HG03432 (cell line): ENCODE measurements around the gene SYNRG.

Experiments used
- ATAC-seq: cut with Tn5 transposase; IDR thresholded peaks from one replicate; pipeline ENCODE4 v1.9.1; 2021; ENCODE audit warnings: mild to moderate bottlenecking, moderate library complexity; ENCODE audit not compliant: unreplicated experiment

The SYNRG gene

DNA sequence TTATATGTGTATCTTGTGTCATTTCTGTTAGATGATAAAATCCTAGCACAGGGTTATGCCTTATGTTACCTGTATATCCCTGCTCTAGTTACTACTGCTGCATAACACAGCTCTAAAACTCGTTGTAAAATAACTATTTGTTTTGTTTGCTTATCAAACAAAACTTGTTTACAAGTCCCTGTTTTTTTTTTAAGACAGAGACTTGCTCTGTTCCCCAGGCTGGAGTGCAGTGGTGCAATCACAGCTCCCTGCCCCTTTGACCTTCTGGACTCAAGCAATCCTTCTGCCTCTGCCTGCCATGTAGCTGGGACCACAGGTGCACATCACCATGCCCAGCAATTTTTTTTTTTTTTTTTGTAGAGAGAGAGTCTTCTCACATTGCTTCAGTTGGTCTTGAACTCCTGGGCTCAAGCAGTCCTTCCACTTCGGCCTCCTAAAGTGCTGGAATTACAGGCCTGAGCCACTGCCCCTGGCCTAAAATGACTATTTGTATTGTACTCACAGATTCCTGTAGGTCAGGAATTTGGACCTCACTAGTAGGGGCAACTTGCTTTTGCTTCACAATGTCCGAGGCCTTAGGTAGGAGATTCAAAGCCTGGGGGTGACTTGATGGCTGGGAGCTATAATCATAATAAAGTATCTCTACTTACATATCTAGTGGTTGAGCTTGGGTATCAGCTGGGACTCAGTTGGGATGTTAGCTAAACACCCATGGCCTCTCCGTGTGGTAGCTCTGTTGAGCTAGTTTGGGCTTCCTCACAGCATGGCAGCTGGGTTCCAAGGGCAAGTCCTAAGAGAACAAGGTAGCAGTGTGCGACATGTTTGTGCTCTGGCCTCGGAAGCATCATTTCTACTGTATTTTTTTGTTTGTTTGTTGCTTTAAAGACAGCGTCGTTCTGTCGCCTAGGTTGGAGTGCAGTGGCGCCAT lies 106.9 kb downstream of the SYNRG start:
- ATAC-seq, result no peak

- ATAC-seq, result no peak
Measured at GRCh38 chr17:37500378-37500777, 108.8 kb downstream of the SYNRG start.

DNA sequence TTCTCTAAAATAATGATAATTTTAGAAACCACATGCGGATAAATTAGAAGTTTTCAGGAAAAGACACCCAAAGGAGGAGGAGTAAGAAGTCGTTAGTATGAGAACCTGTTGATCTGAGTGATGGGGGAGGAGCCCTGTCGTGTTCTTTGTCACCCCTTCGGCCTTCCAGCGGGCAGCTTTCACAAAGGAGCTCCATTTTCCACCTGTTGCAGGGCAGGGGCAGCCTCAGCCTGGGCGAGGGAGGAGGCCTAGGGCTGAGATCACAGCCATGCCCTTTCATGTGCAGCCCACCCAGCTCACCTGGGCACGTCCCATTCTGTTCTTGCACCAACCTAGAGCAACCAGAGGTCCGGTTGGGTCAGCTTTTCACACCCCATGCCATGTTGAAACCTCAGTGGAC lies 114.2 kb downstream of the SYNRG start:
- ATAC-seq, result no peak

DNA sequence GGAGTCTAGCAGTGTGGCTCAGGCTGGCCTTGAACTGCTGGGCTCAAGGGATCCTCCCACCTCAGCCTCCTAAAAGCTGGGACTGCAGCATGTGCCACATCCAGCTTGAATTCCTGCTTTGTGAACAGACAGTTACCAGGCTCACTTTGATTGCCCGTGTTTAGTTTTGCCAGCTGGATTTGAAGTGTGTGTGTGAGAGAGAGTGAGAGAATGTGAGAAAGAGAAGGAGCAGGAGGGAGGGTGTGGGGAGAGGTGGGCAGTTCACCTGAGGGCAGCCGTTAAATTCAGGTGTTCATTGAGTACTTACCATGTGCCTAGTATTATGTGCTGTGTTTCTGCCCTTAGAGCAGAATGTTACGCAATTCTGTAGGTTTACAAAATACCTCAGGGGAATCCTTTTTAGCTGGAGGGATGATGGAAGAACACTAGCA lies 114.8 kb downstream of the SYNRG start:
- no peak for ATAC-seq

DNA sequence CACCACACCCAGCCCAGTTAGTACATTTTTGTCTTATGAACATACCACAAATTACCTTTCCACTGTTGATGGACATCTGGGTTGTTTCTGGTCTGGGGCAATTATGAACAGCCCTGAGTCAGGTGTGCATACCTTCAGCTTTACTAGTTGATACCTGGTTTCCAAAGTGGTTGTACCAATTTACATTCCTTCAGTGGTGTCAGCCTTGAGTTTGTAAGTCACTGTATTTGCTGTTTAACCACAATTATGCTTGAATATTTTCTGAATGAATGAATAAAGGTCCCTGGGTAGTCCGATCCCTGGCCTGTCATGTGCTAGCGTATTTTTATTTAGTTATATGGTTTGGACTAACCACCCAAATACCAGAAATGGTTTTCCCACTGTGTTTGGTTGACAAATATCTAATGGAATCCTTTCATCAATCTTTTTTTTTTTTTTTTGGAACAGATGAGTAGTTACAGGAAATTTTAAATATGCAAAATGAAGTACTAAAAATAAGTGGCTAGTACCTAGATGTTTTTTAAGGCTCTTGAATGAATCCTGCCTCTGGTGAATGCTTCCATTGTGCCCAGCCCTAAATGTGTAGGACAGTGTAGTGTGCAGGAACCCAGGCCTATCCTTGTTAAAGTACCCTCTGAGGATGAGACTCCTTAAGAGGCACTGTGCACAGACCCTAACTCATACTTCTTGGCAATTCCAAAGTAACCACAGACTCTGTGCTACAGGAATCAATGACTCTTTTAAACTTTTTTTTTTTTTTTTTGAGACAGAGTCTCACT lies 115.8 kb downstream of the SYNRG start:
- no peak for ATAC-seq

- ATAC-seq, result no peak
Measured at GRCh38 chr17:37492167-37492566, 117.1 kb downstream of the SYNRG start.

DNA sequence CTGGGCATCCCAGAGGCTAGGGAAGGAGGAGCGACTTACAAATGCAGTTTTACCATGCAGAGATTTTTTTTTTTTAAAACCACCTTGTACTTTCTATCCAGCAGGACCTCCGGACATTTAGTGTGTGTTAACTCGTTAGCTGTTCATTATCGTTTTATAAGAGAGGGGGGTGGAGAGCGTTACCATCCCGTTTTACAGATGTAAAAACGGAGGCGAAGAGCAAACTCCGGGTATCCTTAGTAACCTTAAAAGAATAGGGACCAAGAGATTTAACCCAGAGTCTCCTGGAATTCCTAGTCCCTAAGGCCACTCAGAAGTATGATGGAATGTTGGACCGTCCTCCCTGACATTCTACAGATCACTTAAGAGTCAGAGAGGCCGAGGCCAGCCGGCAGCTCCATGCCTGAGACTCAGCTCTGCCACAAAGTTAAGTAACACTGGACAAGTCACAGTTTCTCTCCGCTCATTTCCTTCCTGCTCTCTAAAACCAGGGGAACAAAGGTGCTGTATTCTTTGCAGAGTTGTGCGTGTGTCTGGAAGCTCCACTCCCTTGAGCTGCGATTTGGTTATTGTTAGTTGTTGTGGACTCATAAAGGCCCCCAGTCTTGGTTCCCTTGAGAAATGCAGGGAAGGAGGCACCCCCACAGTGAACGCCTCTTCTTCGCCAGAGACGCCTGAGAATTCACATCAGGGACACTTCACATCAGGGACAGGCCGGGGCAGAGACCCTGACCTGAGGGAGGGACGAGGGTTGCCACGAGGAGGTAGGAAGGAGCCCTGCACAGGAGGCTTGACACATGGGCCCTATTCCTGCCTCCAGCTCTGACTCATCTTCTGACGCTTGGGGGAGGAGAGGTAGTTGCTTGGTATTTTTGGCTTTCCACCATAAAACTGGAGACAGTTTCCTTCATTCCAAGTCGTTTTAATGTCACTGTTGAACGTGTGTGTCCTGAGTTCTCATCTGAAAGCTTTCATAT lies 118.3 kb downstream of the SYNRG start:
- ATAC-seq, result no peak

- peak; percentile 51 for ATAC-seq
Measured at GRCh38 chr17:37490022-37490587, 119.1 kb downstream of the SYNRG start.

DNA sequence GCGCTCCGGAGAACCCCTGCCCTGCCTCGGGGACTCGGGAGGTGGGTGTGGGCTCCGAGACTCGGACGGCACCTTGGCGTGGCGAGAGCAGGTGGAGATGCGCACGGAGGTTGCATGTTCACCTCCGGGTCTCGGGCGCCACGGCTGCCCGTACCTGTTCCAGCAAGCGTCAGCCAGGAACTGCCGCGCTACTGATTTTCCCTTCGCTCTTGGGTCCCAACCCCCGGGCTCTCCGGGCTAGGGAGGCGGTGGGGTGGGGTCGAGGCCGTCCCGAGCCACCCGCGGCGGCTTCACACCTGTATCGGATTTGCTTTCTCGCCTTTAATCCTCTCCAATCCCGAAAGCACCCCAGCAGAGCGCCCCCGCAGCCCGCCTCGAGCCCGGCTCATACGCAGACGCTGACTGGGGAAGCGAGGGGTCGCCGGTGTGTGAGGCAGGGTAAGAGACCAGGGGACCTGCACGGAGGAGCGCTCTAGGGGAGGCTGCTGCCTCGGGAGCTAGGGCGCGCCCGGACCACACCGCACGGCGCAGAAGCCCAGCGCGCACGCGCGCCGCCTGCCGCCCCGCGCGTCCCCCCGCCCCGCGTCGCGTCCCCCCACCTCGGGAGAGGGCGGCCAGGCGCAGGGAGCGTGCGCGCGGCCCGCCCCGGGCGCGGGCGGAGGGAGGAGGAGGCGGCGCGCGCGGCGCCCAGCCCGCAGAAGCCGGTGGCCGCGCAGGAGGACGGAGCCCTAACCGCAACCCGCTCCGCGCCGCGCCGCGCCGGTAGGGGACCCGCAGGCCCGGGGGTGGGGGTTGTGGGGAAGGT lies 119.8 kb downstream of the SYNRG start, which contains the start of gene DUSP14:
Gene DUSP14 (plus strand): TSS at position 695 of the 805 bp plus-strand sequence. CDS start 22,382 bp downstream, outside the sequence.
- ATAC-seq, result peak; percentile 65

DNA sequence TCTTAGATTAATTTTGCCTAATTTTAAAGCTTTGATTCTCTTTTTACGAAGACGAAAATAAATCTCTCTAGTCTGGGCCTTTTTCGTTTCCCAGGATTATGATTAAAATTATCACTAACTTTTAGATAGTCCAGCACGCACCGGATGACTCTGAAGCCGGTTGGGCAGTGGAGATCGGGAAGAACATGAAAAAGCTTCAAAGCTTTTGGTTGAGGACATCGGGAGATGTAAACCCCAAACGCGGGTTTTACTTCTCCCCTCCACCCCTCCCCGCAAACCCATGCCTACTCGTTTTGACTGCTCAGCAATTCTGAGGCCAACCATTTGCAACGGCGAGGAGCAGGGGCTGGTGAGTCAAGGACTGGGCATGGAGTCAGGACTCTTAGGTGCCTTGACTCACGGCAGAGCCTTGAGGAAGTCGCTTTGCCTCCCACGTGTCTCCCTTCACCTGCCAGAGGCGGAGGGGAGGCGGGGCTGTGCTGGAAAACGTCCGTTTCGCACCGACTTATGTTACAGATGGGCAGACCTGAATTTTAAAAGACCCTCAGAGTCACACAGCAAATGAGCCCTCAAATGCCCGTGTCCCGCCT lies 120.5 kb downstream of the SYNRG start:
- ATAC-seq, result peak; percentile 31

DNA sequence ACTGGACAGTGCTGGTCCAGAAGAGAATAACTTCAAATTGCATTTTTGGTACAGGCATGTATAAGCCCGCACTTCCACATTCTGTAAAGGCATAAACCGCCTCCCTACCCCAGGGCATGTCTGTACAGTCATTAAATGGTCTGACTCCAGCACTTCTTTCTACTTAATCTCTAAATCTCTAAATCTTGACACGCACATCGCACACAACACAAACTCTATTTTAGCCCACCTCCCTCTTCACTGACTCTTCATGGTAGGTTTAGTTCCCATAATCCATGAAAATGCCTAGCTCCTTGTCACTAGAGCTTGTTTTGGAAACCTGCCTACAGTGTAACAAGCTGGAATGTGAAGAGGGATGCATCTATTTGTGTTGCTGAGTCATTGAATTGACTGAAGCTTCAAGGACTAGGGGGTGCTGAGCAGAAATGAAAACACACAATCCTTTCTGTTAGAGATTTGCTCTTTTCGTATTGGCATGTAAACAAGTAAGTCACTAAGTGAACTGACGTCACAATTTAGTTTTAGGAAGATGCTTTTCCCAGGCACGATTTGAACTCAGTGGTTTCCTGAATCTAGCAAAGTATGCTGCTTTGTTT lies 121.1 kb downstream of the SYNRG start:
- no peak for ATAC-seq

- ATAC-seq, result no peak
Measured at GRCh38 chr17:37485938-37486570, 123.2 kb downstream of the SYNRG start.

DNA sequence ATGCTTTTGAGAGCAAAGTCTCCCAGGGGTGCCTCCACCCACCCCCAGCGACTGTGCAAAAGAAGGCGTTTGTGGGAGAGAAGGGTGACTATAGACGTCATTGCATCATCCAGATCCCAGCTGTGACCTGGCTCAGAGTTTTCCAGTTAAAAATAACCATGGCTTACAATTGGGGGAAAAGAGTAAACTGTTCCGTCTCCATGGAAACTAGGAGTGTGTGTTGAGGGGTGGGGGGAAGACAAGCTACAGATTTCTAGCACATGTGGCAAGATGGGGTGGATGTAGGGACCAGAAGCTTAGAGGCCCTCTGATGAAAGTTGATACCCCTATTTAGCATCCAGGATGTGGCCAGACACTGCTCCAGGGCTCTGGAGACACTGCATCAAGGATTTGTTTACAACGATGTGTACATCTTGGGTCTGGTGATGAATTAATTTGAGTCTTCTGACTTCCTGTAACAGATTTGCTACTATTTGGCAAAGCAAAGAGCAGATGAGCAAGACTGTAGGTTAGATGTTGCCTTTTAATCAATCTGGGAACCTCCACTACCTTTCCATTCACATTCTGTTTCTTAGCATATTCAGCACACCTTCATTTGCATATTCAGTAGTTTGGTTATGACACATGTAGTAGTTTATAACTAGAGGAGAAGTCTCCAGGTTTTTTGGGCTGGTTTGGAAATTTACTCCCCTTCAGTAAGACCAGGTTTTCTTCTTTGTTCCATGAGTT lies 125.7 kb downstream of the SYNRG start:
- ATAC-seq, result no peak

- ATAC-seq, result no peak
Measured at GRCh38 chr17:37481001-37481665, 128.1 kb downstream of the SYNRG start.

GRCh38 chr17:37480427-37480826 lies 128.8 kb downstream of the SYNRG start:
- ATAC-seq, result no peak

DNA sequence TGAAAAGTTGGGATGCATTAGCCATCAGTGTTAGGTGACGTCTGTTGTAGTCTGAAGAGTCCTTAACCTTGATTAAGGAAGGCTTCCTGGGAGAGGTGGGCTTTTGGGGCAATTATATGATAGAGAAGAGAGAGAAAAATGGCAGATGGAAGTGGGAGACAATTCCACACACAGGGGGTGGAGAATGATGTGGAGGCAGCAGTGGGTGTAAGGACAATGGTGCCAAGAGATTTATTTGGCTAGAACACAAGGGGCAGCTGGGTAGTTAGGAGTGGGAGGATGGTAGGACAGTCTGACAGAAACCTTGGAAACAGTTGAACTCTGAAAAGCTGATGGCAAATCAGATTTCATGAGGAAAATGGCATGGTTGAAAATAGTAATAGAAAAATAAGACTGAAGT lies 130.2 kb downstream of the SYNRG start:
- ATAC-seq, result no peak

GRCh38 chr17:37478187-37478586 lies 131.0 kb downstream of the SYNRG start:
- ATAC-seq, result no peak
